HepG2 (cell line): ENCODE results near the gene SFXN2. TPM values are rescaled to one million over a fixed set of nuclear protein-coding genes. Genes with fewer than 3 reads are reported as not detected.

ENCODE experiments used
- ATAC-seq: fragments of 200-7000 bp; cut with Tn5 transposase; 3 replicates; pipeline ENCODE4 v1.9.1; 2020; ENCODE audit warnings: mild to moderate bottlenecking, moderate library complexity
- BruUV-seq: library from RNA; stranded (reverse); fragments of 400-500 nt; replicated peaks from 2 replicates; lab custom pipeline; 2021; lab: Mats Ljungman, UMichigan
- CTCF ChIA-PET: fragments of 300-600 bp; formaldehyde crosslinking; extraction: SDS; loops from one replicate; lab custom pipeline; 2021; ENCODE audit warnings: low total read pairs, inconsistent platforms, low intra/inter-chr PET ratio; lab: Yijun Ruan, JAX
- POLR2A ChIA-PET: fragments of 350-600 bp; sonication (Branson Sonifier 250); formaldehyde crosslinking; loops from one replicate; lab custom pipeline; 2020; ENCODE audit warnings: antibody characterized with exemption, inconsistent platforms; lab: Yijun Ruan, JAX
- DNase-seq: peaks from one replicate; pipeline ENCODE4 v3.0.0-alpha.2; 2015; ENCODE audit warnings: low spot score
- FAIRE-seq: peaks from 3 replicates; lab custom pipeline; 2011; peaks lifted over from hg19 to GRCh38; lab: Jason Lieb, UNC
- H2AFZ ChIP-seq: one replicate; pipeline ENCODE4 v1.6.1; 2011; ENCODE audit warnings: low read length, inconsistent platforms
- H3K27ac ChIP-seq: fragments of 300-600 bp; 3 replicates; pipeline ENCODE4 v1.8.0; 2011; ENCODE audit warnings: mixed run types, mild to moderate bottlenecking, mixed read lengths, low read length, inconsistent platforms; ENCODE audit not compliant: insufficient read depth; ENCODE audit errors: extremely low read length
- H3K27me3 ChIP-seq, 2 experiments: fragments of 200-600 bp in 1 of 2; 2 replicates in 1 of 2; 3 replicates in 1 of 2; pipeline versions ENCODE4 v1.6.0 to v1.8.0; 2011; ENCODE audit warnings: low read length in 2 of 2, mild to moderate bottlenecking in 2 of 2, moderate library complexity in 2 of 2, inconsistent platforms in 1 of 2; ENCODE audit not compliant: insufficient read depth in 2 of 2, control insufficient read depth in 1 of 2
- H3K36me3 ChIP-seq, 2 experiments: fragments of 200-600 bp in 1 of 2; replicated peaks in 1 of 2; 2 replicates in 1 of 2; 3 replicates in 1 of 2; pipeline versions ENCODE4 v1.5.1 to v1.8.0; 2011; ENCODE audit warnings: low read length in 2 of 2, inconsistent platforms in 1 of 2; ENCODE audit not compliant: insufficient read depth in 2 of 2, control insufficient read depth in 1 of 2
- H3K4me1 ChIP-seq: 2 replicates; pipeline ENCODE4 v1.5.1; 2012; ENCODE audit warnings: low read length, inconsistent platforms; ENCODE audit not compliant: insufficient read depth
- H3K4me2 ChIP-seq: 2 replicates; pipeline ENCODE4 v1.6.0; 2011; ENCODE audit warnings: low read depth, low read length, inconsistent platforms
- H3K4me3 ChIP-seq, 3 experiments: fragments of 200-600 bp in 1 of 3; sonication (generic), shearing (Covaris generic) in 1 of 3; replicated peaks in 1 of 3; 2 replicates each; pipeline ENCODE4 v1.5.1; 2011 to 2016; ENCODE audit warnings: low read length in 3 of 3, inconsistent platforms in 2 of 3, low read depth in 2 of 3, mild to moderate bottlenecking in 2 of 3, control low read depth in 1 of 3, mixed read lengths in 1 of 3; ENCODE audit not compliant: insufficient read depth in 1 of 3
- H3K79me2 ChIP-seq: one replicate; pipeline ENCODE4 v1.6.1; 2011; ENCODE audit warnings: low read length, inconsistent platforms; ENCODE audit not compliant: insufficient read depth
- H3K9ac ChIP-seq: 2 replicates; pipeline ENCODE4 v1.6.0; 2011; ENCODE audit warnings: mild to moderate bottlenecking, low read depth, low read length, inconsistent platforms; ENCODE audit not compliant: insufficient read depth
- H3K9me3 ChIP-seq: 2 replicates; pipeline ENCODE4 v1.5.1; 2012; ENCODE audit warnings: mild to moderate bottlenecking, low read length
- H4K20me1 ChIP-seq: 2 replicates; pipeline ENCODE4 v1.6.0; 2011; ENCODE audit warnings: inconsistent platforms, mild to moderate bottlenecking, low read length, moderate library complexity; ENCODE audit not compliant: insufficient read depth
- STAT6 ChIP-seq: sonication (generic); formaldehyde crosslinking; IDR thresholded peaks from 2 replicates; pipeline ENCODE4 v1.4.0; 2020; ENCODE audit warnings: missing genetic modification reagents, mild to moderate bottlenecking, borderline replicate concordance
- WGBS: methylation state at CpG from one replicate; pipeline ENCODE4 v1.1.6; 2017; ENCODE audit warnings: low lambda C conversion rate; 5-methylcytosine and 5-hydroxymethylcytosine counted together
- in situ Hi-C: cut with HindIII; loops from 2 replicates; pipeline ENCODE4 v1.10.0; 2017; ENCODE audit warnings: low pct_unique_long_range_greater_than_20kb; ENCODE audit not compliant: extremely low pct_ligation_motif_present
- intact Hi-C: fragments of 100-400 bp; cut with micrococcal nuclease; formaldehyde crosslinking; loops from one replicate; pipeline ENCODE4 v1.10.0; 2022; ENCODE audit not compliant: unreplicated experiment
- polyA plus RNA-seq, 8 experiments: library from polyadenylated mRNA; depleted of rRNA in 3 of 8; stranded (reverse) in 7 of 8; unstranded in 1 of 8; fragments of >200 nt; fragmentation: Illumina TruSeq in 4 of 8; extraction: Trizol in 4 of 8; gene quantifications; 2 replicates each; pipeline versions ENCODE4 v1.2.1 to v1.2.3, GENCODE V29; 2011 to 2016; ENCODE audit warnings: low read depth in 4 of 8, missing spikeins in 1 of 8, mixed read lengths in 1 of 8; ENCODE audit not compliant: insufficient read depth in 1 of 8
- total RNA-seq, 5 experiments: library from RNA; depleted of rRNA; stranded (reverse); fragments of >200 nt; fragmentation: Illumina TruSeq; extraction: Trizol; gene quantifications; 2 replicates each; pipeline ENCODE4 v1.2.3, GENCODE V29; 2016; ENCODE audit warnings: low read depth in 1 of 5
- TF ChIP-seq, protein P1 (sequence below): IDR thresholded peaks from 2 replicates; pipeline ENCODE4 v1.4.0; 2020; ENCODE audit warnings: mild to moderate bottlenecking, missing genetic modification reagents

The SFXN2 gene
- total and polyA plus RNA-seq, 2 of the 13 experiments (the other 11 are each of a cell fraction or from before 2014, with no cell fraction given), result 12.8 to 21.1 TPM

DNA sequence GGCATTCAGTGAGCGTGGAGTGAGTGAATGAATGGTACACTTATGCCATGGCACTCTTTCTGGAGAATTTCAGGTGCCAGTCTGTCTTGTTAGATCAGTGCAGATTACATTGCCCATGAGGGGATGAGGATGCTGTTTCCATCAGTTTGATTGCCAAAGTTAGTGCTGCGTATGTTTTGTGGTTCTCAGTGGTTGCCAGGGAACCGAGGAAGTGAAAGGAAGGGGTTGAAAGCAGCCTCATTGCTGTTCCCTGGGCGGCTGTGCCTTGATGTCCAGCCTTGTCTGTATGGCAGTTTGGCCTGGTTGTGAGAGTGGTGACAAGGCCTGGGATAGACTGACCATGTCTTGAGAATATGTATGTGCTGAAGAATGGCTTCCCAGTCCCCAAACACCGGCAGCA, 59.5 kb downstream of the SFXN2 start:
- Histone ChIP-seq H4K20me1 (no peaks in the 10 kb centered on the region), H3K4me3 (no peak overlapping the region), H3K79me2 (no peaks in the 10 kb centered on the region), H3K27ac (no peak overlapping the region), H2AFZ (no peak overlapping the region), H3K4me2 (no peak overlapping the region), H3K9me3 (no peaks in the 10 kb centered on the region), H3K27me3 (no peaks in the 10 kb centered on the region; a peak in 1 of 5 replicates), H3K4me1 (peaks cover 64% of the 10 kb centered on the region), H3K9ac (no peak overlapping the region), H3K36me3 (no peaks in the 10 kb centered on the region)
- BruUV-seq, result no TSS peak
- intact Hi-C loops (no loop called here), in situ Hi-C loops (no loop called here)
- ChIA-PET CTCF (no interaction called here), POLR2A (interaction anchor here (0.6 to 1.8 kb wide), 2 partner anchors 28 to 40 kb away, joined by 3 to 6 read pairs; no protein-coding TSS in a partner anchor)
- DNase-seq (no peak), FAIRE-seq (no peak), ATAC-seq (no peak)
- WGBS, result 95% methylated on average over 5 of the region's 5 CpGs
- TF ChIP-seq, protein P1, sequence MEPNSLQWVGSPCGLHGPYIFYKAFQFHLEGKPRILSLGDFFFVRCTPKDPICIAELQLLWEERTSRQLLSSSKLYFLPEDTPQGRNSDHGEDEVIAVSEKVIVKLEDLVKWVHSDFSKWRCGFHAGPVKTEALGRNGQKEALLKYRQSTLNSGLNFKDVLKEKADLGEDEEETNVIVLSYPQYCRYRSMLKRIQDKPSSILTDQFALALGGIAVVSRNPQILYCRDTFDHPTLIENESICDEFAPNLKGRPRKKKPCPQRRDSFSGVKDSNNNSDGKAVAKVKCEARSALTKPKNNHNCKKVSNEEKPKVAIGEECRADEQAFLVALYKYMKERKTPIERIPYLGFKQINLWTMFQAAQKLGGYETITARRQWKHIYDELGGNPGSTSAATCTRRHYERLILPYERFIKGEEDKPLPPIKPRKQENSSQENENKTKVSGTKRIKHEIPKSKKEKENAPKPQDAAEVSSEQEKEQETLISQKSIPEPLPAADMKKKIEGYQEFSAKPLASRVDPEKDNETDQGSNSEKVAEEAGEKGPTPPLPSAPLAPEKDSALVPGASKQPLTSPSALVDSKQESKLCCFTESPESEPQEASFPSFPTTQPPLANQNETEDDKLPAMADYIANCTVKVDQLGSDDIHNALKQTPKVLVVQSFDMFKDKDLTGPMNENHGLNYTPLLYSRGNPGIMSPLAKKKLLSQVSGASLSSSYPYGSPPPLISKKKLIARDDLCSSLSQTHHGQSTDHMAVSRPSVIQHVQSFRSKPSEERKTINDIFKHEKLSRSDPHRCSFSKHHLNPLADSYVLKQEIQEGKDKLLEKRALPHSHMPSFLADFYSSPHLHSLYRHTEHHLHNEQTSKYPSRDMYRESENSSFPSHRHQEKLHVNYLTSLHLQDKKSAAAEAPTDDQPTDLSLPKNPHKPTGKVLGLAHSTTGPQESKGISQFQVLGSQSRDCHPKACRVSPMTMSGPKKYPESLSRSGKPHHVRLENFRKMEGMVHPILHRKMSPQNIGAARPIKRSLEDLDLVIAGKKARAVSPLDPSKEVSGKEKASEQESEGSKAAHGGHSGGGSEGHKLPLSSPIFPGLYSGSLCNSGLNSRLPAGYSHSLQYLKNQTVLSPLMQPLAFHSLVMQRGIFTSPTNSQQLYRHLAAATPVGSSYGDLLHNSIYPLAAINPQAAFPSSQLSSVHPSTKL (CRISPR knock-in tag), result no peak
- no peak for TF ChIP-seq STAT6 (CRISPR knock-in tag)
